K562 (cell line): ENCODE results near the gene NUP50. TPM values are rescaled to one million over a fixed set of nuclear protein-coding genes. Genes with fewer than 3 reads are reported as not detected.

Experiments used
- ATAC-seq: fragments of 200-7000 bp; cut with Tn5 transposase; 3 replicates; pipeline ENCODE4 v1.9.1; 2020; ENCODE audit warnings: moderate library complexity
- BruUV-seq: library from RNA; stranded (reverse); fragments of 400-500 nt; replicated peaks from 2 replicates; lab custom pipeline; 2021; lab: Mats Ljungman, UMichigan
- CTCF ChIA-PET: fragments of 300-600 bp; formaldehyde crosslinking; extraction: SDS; loops from one replicate; lab custom pipeline; 2021; ENCODE audit warnings: low intra/inter-chr PET ratio; lab: Yijun Ruan, JAX
- POLR2A ChIA-PET: fragments of 300-600, 350-650 bp; sonication (Branson Sonifier 250); formaldehyde crosslinking; extraction: SDS; loops from one replicate; lab custom pipeline; 2021; ENCODE audit warnings: antibody characterized with exemption, inconsistent platforms; lab: Yijun Ruan, JAX
- DNase-seq, 4 experiments: peaks; one replicate each; pipeline versions ENCODE4 v3.0.0 to v3.0.0-alpha.2; 2011 to 2018; ENCODE audit warnings: low spot score in 3 of 4, mixed read lengths in 3 of 4; ENCODE audit errors: extremely low read depth in 1 of 4
- FAIRE-seq: peaks from 2 replicates; lab custom pipeline; 2011; peaks lifted over from hg19 to GRCh38; lab: Jason Lieb, UNC
- H2AFZ ChIP-seq: 2 replicates; pipeline ENCODE4 v1.6.0; 2011; ENCODE audit warnings: low read depth, low read length, control low read depth, inconsistent platforms
- H3K27ac ChIP-seq: fragments of 200-600 bp; 3 replicates; pipeline ENCODE4 v1.8.0; 2011; ENCODE audit warnings: low read depth, mild to moderate bottlenecking, control low read depth, inconsistent platforms, low read length, moderate library complexity, mixed read lengths; ENCODE audit errors: extremely low read depth
- H3K27me3 ChIP-seq, 2 experiments: fragments of 300-600 bp in 1 of 2; 2 replicates in 1 of 2; 3 replicates in 1 of 2; pipeline versions ENCODE4 v1.6.0 to v1.8.0; 2011; ENCODE audit warnings: inconsistent platforms in 2 of 2, low read length in 2 of 2, mild to moderate bottlenecking in 1 of 2, mixed read lengths in 1 of 2, moderate library complexity in 1 of 2; ENCODE audit not compliant: control insufficient read depth in 2 of 2, insufficient read depth in 2 of 2
- H3K36me3 ChIP-seq: fragments of 300-600 bp; 3 replicates; pipeline ENCODE4 v1.8.0; 2011; ENCODE audit warnings: mild to moderate bottlenecking, low read length, inconsistent platforms; ENCODE audit not compliant: control insufficient read depth, insufficient read depth
- H3K4me1 ChIP-seq, 2 experiments: fragments of 200-600 bp in 1 of 2; replicated peaks in 1 of 2; 2 replicates in 1 of 2; 3 replicates in 1 of 2; pipeline versions ENCODE4 v1.5.1 to v1.8.0; 2011; ENCODE audit warnings: inconsistent platforms in 2 of 2, low read length in 2 of 2, mild to moderate bottlenecking in 1 of 2, mixed read lengths in 1 of 2, moderate library complexity in 1 of 2; ENCODE audit not compliant: control insufficient read depth in 2 of 2, insufficient read depth in 2 of 2
- H3K4me2 ChIP-seq: 2 replicates; pipeline ENCODE4 v1.6.1; 2011; ENCODE audit warnings: low read length, control low read depth, inconsistent platforms, mixed read lengths; ENCODE audit not compliant: insufficient read depth
- H3K4me3 ChIP-seq: fragments of 200-600 bp; sonication (generic), shearing (Covaris generic); 2 replicates; pipeline ENCODE4 v1.5.1; 2016; ENCODE audit warnings: control low read depth, inconsistent platforms
- H3K79me2 ChIP-seq: fragments of 200-600 bp; 3 replicates; pipeline ENCODE4 v1.8.0; 2011; ENCODE audit warnings: low read length, inconsistent platforms; ENCODE audit not compliant: control insufficient read depth, insufficient read depth
- H3K9ac ChIP-seq, 2 experiments: 2 replicates each; pipeline versions ENCODE4 v1.6.0 to v1.6.1; 2011; ENCODE audit warnings: low read depth in 2 of 2, low read length in 2 of 2, control low read depth in 1 of 2, inconsistent platforms in 1 of 2, mild to moderate bottlenecking in 1 of 2, mixed read lengths in 1 of 2; ENCODE audit not compliant: insufficient read depth in 1 of 2
- H3K9me1 ChIP-seq: one replicate; pipeline ENCODE4 v1.6.0; 2011; ENCODE audit warnings: inconsistent platforms, mild to moderate bottlenecking, low read length, moderate library complexity; ENCODE audit not compliant: control insufficient read depth, insufficient read depth
- H3K9me3 ChIP-seq: replicated peaks from 2 replicates; pipeline ENCODE4 v1.5.1; 2011; ENCODE audit warnings: low read depth, low read length, inconsistent platforms; ENCODE audit not compliant: control insufficient read depth, insufficient read depth
- H4K20me1 ChIP-seq: replicated peaks from 2 replicates; pipeline ENCODE4 v1.6.1; 2011; ENCODE audit warnings: low read length, inconsistent platforms, mixed read lengths; ENCODE audit not compliant: control insufficient read depth, insufficient read depth
- CGGBP1 ChIP-seq: fragments of 250-450 bp; sonication (Bioruptor Pico); IDR thresholded peaks from 2 replicates; pipeline ENCODE4 v1.9.0; 2021; ENCODE audit warnings: mild to moderate bottlenecking
- CHD2 ChIP-seq: IDR thresholded peaks from 2 replicates; pipeline ENCODE4 v1.6.1; 2011; ENCODE audit warnings: low read depth, low read length
- MEIS2 ChIP-seq: fragments of 450-650 bp; IDR thresholded peaks from 2 replicates; pipeline ENCODE4 v1.6.1; 2014; ENCODE audit warnings: mild to moderate bottlenecking; ENCODE audit not compliant: partially characterized antibody
- NELFE ChIP-seq: IDR thresholded peaks from 2 replicates; pipeline ENCODE4 v1.6.1; 2011; ENCODE audit warnings: mild to moderate bottlenecking; ENCODE audit not compliant: insufficient read depth, insufficient read length
- NR2C1 ChIP-seq, 2 experiments: fragments of 450-650 bp; IDR thresholded peaks; 2 replicates each; pipeline ENCODE4 v1.6.1; 2017; ENCODE audit warnings: mild to moderate bottlenecking in 2 of 2, antibody characterized with exemption in 1 of 2, inconsistent platforms in 1 of 2, missing compliant biosample characterization in 1 of 2, missing genetic modification characterization in 1 of 2
- RNF2 ChIP-seq: sonication (generic); IDR thresholded peaks from 2 replicates; pipeline ENCODE4 v1.6.1; 2016
- SAP30 ChIP-seq: fragments of 200-600 bp; sonication (generic); IDR thresholded peaks from 2 replicates; pipeline ENCODE4 v1.6.1; 2012; ENCODE audit warnings: borderline replicate concordance, low read depth, mild to moderate bottlenecking, moderate library complexity, low read length, control low read depth, inconsistent platforms; ENCODE audit not compliant: insufficient read depth, poor library complexity, severe bottlenecking
- WGBS: fragments of 100-300 bp; shearing (Covaris generic); methylation state at CpG from one replicate; pipeline ENCODE4 v1.1.6; 2016; ENCODE audit warnings: low coverage, mixed read lengths; ENCODE audit not compliant: insufficient coverage; ENCODE audit errors: missing lambda C conversion rate; 5-methylcytosine and 5-hydroxymethylcytosine counted together
- in situ Hi-C: fragments of 300-500 bp; cut with MboI; formaldehyde crosslinking; loops from 4 replicates; pipeline ENCODE4 v1.15.0; 2018; ENCODE audit warnings: inconsistent platforms, mixed read lengths
- intact Hi-C: fragments of 100-400 bp; cut with micrococcal nuclease; formaldehyde crosslinking; loops from 2 replicates; pipeline ENCODE4 v1.14.2; 2022
- polyA plus RNA-seq, 8 experiments: library from polyadenylated mRNA; depleted of rRNA in 4 of 8; stranded (reverse) in 5 of 8; unstranded in 3 of 8; fragments of >200 nt; fragmentation: Nextera tagmentation in 2 of 8; fragmentation: Illumina TruSeq in 1 of 8; extraction: Ambion mirVana in 2 of 8; extraction: Trizol in 1 of 8; gene quantifications; 2 replicates each; pipeline versions ENCODE4 v1.2.1 to v1.2.3, GENCODE V29; 2011 to 2014; ENCODE audit warnings: inconsistent platforms in 1 of 8, missing spikeins in 1 of 8
- total RNA-seq, 7 experiments: library from RNA; depleted of rRNA in 6 of 7; stranded (reverse); fragments of >200 nt in 6 of 7; fragmentation: Illumina TruSeq in 2 of 7; extraction: Trizol in 2 of 7; gene quantifications; 2 replicates each; pipeline versions ENCODE4 v1.2.1 to v1.2.3, GENCODE V29; 2011 to 2021; ENCODE audit warnings: low replicate concordance in 1 of 7

The NUP50 gene
- total and polyA plus RNA-seq, 9 of the 15 experiments (the other 6 are each of a cell fraction or from before 2014, with no cell fraction given) = 23.8 to 83.7 (median 55.3) TPM

DNA sequence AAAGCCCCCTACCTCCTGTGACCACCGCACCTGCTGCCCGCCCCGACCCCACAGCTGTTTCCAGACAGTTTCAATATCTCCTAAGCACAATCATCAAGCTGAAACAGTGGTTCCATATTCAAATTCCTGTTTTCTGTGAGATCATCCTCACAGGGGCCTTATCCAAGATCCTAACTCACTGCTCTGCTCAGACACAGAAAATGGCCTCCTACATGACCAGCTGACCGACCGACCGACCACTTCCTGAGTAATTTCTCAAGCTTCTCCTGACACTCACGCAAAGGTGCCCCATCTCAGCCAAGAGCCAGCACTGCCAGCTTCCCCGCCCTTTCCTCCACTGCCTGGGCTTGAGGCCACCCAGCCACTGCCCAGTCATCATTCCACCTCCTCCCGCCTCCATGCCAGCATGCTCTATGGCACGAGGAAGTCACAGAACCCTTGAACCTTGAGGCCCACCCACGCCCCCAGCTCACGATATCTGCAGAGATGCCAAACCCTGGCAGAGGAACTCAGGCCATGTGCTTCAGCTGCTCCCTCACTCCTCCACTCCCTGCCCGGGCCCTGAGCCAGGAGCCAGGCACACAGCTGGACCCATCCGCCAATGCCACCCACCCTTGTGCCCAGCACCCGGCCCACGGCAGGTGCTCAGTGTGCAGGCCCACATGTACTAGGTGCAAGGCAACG is 62.9 kb downstream of the NUP50 start:
- ATAC-seq (no peak), DNase-seq (no peak), FAIRE-seq (no peak)
- Histone ChIP-seq H3K27me3 (no peaks in the 10 kb centered on the region; a peak in 1 of 5 replicates), H4K20me1 (peaks cover 11% of the 10 kb centered on the region), H3K9me3 (no peaks in the 10 kb centered on the region), H2AFZ (no peak overlapping the region), H3K4me1 (peaks cover 0 to 17% of the 10 kb centered on the region in 2 experiments; a peak in 2 of 5 replicates), H3K4me3 (no peak overlapping the region), H3K9me1 (no peaks in the 10 kb centered on the region), H3K9ac (no peak overlapping the region; a peak in 1 of 4 replicates), H3K4me2 (no peak overlapping the region), H3K27ac (no peak overlapping the region), H3K79me2 (no peaks in the 10 kb centered on the region), H3K36me3 (no peaks in the 10 kb centered on the region)
- WGBS = 36% methylated on average over 14 of the region's 17 CpGs
- TF ChIP-seq MEIS2 = no peak
- CTCF ChIA-PET = no interaction called here
- intact Hi-C loops (no loop called here), in situ Hi-C loops (loop anchor here (25.0 kb wide), 1 partner anchor 414 kb away; no protein-coding TSS in a partner anchor)
- POLR2A ChIA-PET = interaction anchor here (0.6 kb wide), 1 partner anchor 118 kb away, joined by 4 read pairs; no protein-coding TSS in a partner anchor
- BruUV-seq = no TSS peak

DNA sequence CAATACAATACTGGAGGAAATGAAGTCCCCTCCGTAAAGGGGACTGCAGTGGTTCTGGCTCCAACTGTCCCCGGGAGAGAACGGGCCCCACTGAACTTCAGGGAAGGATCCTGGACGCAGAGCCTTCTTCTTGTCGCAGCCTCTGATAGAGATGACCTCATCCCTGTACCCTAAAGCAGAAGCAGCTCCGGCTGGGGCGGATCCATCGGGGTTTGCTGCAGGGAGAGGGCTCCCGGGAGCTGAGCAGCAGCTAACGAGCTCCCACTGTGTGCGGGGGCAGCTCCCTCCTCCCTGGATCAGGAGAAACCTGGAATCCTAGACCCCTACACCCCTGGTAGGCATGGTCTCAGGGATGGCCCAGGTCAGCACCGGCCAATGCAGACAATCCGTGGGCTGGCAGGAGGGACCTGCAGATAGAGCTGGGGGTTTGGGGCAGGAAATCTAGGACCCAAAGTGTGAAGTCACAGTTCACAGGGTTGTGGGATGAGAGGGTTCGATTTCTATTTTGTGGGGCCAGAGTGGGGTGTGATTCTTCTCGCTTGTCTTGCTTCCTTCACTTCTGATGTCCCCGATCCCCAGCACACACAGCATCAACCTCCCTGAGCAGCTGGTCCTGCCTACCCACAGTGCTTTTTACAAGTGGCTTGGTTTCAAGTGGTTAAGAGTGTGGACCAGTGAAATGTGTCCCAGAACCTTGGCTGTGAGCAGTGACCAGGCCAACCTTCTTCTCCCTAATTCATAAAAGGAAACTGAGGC is 64.1 kb downstream of the NUP50 start:
- WGBS = 17% methylated on average over 8 of the region's 16 CpGs
- no TSS peak for BruUV-seq
- no peak overlapping the region for H3K4me2 ChIP-seq
- no peaks in the 10 kb centered on the region; a peak in 1 of 5 replicates for H3K27me3 ChIP-seq
- H3K4me3 ChIP-seq = no peak overlapping the region
- H4K20me1 ChIP-seq = peaks cover 11% of the 10 kb centered on the region
- no peak overlapping the region for H2AFZ ChIP-seq
- H3K9ac ChIP-seq = no peak overlapping the region; a peak in 1 of 4 replicates
- no peak overlapping the region for H3K27ac ChIP-seq
- no peak for ATAC-seq
- FAIRE-seq = no peak
- intact Hi-C loops (no loop called here), in situ Hi-C loops (loop anchor here (25.0 kb wide), 1 partner anchor 416 kb away; no protein-coding TSS in a partner anchor)
- H3K4me1 ChIP-seq = peaks cover 0 to 17% of the 10 kb centered on the region in 2 experiments; a peak in 2 of 5 replicates
- no peaks in the 10 kb centered on the region for H3K36me3 ChIP-seq
- CTCF ChIA-PET = no interaction called here
- no peaks in the 10 kb centered on the region for H3K79me2 ChIP-seq
- H3K9me3 ChIP-seq = no peaks in the 10 kb centered on the region
- POLR2A ChIA-PET = no interaction called here
- H3K9me1 ChIP-seq = no peaks in the 10 kb centered on the region
- TF ChIP-seq CHD2 (no peak), CGGBP1 (CRISPR knock-in tag) (no peak), NELFE (no peak), SAP30 (no peak), RNF2 (no peak), NR2C1 (IDR thresholded peaks at IDR 0.05) (no peak), NR2C1 (tag; IDR thresholded peaks at IDR 0.05) (no peak)
- DNase-seq = no peak
